Breast epithelium (tissue), 4 donors: ENCODE results near the gene MAP3K1. TPM values are rescaled to one million over a fixed set of nuclear protein-coding genes. Genes with fewer than 3 reads are reported as not detected.

Source experiments
- DNase-seq, 2 donors: peaks; one replicate each; pipeline ENCODE4 v3.0.0-alpha.2; 2019; ENCODE audit warnings: low spot score in 2 of 2
- H3K27ac ChIP-seq, 2 donors: fragments of 200-600 bp; sonication (generic) in 1 of 2; one replicate each; pipeline ENCODE4 v1.5.1; 2016 to 2019; ENCODE audit warnings: mild to moderate bottlenecking in 1 of 2
- H3K27me3 ChIP-seq, 2 donors: fragments of 200-600 bp; sonication (generic) in 1 of 2; one replicate each; pipeline versions ENCODE4 v1.5.1 to v1.6.0; 2017 to 2019; ENCODE audit warnings: control low read depth in 1 of 2, mild to moderate bottlenecking in 1 of 2
- H3K36me3 ChIP-seq: fragments of 200-600 bp; one replicate; pipeline ENCODE4 v1.5.1; 2019
- H3K4me1 ChIP-seq, 2 donors: fragments of 200-600 bp; sonication (generic); one replicate each; pipeline ENCODE4 v1.5.1; 2016 to 2019; ENCODE audit warnings: control low read depth in 1 of 2
- H3K4me3 ChIP-seq, 3 donors: fragments of 200-600 bp; sonication (generic); 1 replicate in 2 of 3; 2 replicates in 1 of 3; pipeline ENCODE4 v1.5.1; 2016 to 2019; ENCODE audit warnings: mild to moderate bottlenecking in 3 of 3, moderate library complexity in 2 of 3
- H3K9me3 ChIP-seq, 2 donors: fragments of 200-600 bp; sonication (generic) in 1 of 2; one replicate each; pipeline ENCODE4 v1.5.1; 2016 to 2019; ENCODE audit warnings: control low read depth in 1 of 2
- POLR2A ChIP-seq: fragments of 450-650 bp; IDR thresholded peaks from one replicate; pipeline ENCODE4 v1.6.1; 2016; ENCODE audit warnings: antibody characterized with exemption, mild to moderate bottlenecking, moderate library complexity
- POLR2AphosphoS5 ChIP-seq, 3 donors: sonication (generic); formaldehyde crosslinking; IDR thresholded peaks; one replicate each; pipeline ENCODE4 v1.6.1; 2017; ENCODE audit warnings: antibody characterized with exemption in 3 of 3
- intact Hi-C: fragments of 100-400 bp; cut with DNase I; formaldehyde crosslinking; loops from one replicate; pipeline ENCODE4 v1.15.1; 2023; ENCODE audit warnings: low total_unique reads
- total RNA-seq, 3 donors: library from RNA; depleted of rRNA; stranded (reverse); fragments of >200 nt; gene quantifications; one replicate each; pipeline ENCODE4 v1.1.0, GENCODE V29; 2016
- TF ChIP-seq, protein P1 (sequence below), 3 donors: fragments of 450-650 bp; IDR thresholded peaks; one replicate each; pipeline ENCODE4 v1.5.1; 2016 to 2017; ENCODE audit warnings: antibody characterized with exemption in 3 of 3, mild to moderate bottlenecking in 3 of 3, moderate library complexity in 3 of 3

MAP3K1 gene
- total RNA-seq, 3 donors from 2014 or later: 14.9 to 138 (median 77.7) TPM

- Histone ChIP-seq H3K27ac (peak overlapping the region; percentile 71 to 75), H3K9me3 (no peaks in the 10 kb centered on the region), H3K4me3 (peak overlapping the region in 1 of 3 donors; percentile 43), H3K36me3 (no peaks in the 10 kb centered on the region), H3K27me3 (no peaks in the 10 kb centered on the region), H3K4me1 (peaks cover 0 to 8% of the 10 kb centered on the region in 2 donors)
- DNase-seq: no peak
- intact Hi-C loops: no loop called here
- no peak for TF ChIP-seq POLR2A
- no peak for TF ChIP-seq POLR2AphosphoS5 (IDR thresholded peaks at IDR 0.05)
- TF ChIP-seq, protein P1, sequence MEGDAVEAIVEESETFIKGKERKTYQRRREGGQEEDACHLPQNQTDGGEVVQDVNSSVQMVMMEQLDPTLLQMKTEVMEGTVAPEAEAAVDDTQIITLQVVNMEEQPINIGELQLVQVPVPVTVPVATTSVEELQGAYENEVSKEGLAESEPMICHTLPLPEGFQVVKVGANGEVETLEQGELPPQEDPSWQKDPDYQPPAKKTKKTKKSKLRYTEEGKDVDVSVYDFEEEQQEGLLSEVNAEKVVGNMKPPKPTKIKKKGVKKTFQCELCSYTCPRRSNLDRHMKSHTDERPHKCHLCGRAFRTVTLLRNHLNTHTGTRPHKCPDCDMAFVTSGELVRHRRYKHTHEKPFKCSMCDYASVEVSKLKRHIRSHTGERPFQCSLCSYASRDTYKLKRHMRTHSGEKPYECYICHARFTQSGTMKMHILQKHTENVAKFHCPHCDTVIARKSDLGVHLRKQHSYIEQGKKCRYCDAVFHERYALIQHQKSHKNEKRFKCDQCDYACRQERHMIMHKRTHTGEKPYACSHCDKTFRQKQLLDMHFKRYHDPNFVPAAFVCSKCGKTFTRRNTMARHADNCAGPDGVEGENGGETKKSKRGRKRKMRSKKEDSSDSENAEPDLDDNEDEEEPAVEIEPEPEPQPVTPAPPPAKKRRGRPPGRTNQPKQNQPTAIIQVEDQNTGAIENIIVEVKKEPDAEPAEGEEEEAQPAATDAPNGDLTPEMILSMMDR (IDR thresholded peaks at IDR 0.05): peak; percentile 27 to 72 (median 62)
These were observed 23.2 kb downstream of the MAP3K1 start for GRCh38 chr5:56838409-56839039.

DNA sequence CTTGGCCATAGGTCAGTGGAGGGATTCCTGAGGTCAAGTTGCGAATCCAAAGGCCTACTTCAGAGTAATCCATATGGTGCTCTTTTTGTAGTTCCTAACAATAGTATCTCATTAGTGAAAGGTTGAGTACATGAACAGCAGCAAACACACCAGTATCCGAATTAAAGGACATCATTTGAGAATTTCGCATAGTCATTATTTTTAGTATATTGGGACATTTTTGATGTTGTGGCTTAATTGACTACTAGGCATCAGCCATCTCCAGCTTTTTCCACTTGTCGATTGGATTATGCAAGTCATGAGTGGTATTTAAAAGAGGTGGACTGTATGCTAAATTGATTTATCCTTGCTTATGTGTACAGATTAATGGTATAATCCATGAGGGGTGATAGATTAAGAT, 23.7 kb downstream of the MAP3K1 start:
- Histone ChIP-seq H3K4me1 (peaks cover 0 to 8% of the 10 kb centered on the region in 2 donors), H3K27me3 (no peaks in the 10 kb centered on the region), H3K9me3 (no peaks in the 10 kb centered on the region), H3K27ac (peak overlapping the region; percentile 71 to 75), H3K36me3 (no peaks in the 10 kb centered on the region), H3K4me3 (no peak overlapping the region)
- no peak for DNase-seq
- no peak for TF ChIP-seq POLR2AphosphoS5 (IDR thresholded peaks at IDR 0.05)
- TF ChIP-seq POLR2A: no peak
- TF ChIP-seq, protein P1 (IDR thresholded peaks at IDR 0.05): no peak
- intact Hi-C loops: no loop called here

DNA sequence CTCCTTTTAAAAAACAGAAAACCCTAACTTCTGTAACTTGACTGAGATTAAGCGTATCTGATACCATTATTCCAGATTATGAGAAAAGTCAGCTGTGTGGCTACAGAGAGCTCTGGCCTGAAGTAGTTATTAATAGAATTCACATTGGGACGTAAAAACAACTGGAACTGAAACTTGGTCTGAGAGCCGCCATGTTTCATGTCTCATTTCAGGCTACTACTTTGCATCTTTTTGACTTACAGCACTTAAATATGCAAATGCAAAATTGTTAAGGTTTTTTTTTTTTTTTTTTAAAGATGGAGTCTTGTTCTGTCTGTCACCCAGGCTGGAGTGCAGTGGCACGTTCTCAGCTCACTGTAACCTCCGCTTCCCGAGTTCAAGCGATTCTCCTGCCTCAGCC, 25.2 kb downstream of the MAP3K1 start:
- H3K27me3 ChIP-seq: no peaks in the 10 kb centered on the region
- intact Hi-C loops: loop anchor here (10.0 kb wide), 1 partner anchor 576 kb away; no protein-coding TSS in a partner anchor

DNA sequence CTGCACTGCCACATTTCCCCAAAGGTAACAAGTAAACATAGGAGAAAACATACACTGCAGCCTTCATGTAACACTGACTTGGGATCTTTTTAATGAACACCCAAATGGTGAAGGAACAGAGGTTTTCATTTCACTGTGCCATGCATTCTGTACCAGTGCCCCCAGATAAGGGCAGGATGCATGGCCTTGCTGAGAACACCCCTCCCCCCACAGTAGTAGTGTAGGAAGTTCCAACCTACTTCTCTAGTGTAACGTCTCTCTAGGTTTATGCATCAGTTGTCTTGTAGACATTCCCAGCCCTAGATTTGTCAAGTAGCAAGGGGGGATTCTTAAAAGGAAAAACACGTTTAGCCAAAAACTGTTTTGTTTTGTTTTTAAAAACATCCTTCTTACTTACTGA, 29.9 kb downstream of the MAP3K1 start:
- Histone ChIP-seq H3K27me3 (no peaks in the 10 kb centered on the region), H3K9me3 (no peaks in the 10 kb centered on the region), H3K4me1 (peaks cover 0 to 7% of the 10 kb centered on the region in 2 donors), H3K27ac (no peak overlapping the region), H3K36me3 (no peaks in the 10 kb centered on the region), H3K4me3 (no peak overlapping the region)
- intact Hi-C loops: loop anchor here (10.0 kb wide), 1 partner anchor 580 kb away; no protein-coding TSS in a partner anchor
- TF ChIP-seq, protein P1 (IDR thresholded peaks at IDR 0.05): no peak
- no peak for TF ChIP-seq POLR2AphosphoS5 (IDR thresholded peaks at IDR 0.05)
- TF ChIP-seq POLR2A: no peak
- no peak for DNase-seq

More for the DNA sequence above, 25.2 kb downstream of the MAP3K1 start:
- no peaks in the 10 kb centered on the region for H3K9me3 ChIP-seq
- peaks cover 0 to 8% of the 10 kb centered on the region in 2 donors for H3K4me1 ChIP-seq
- H3K36me3 ChIP-seq: no peaks in the 10 kb centered on the region
- no peak for DNase-seq
- H3K4me3 ChIP-seq: no peak overlapping the region
- H3K27ac ChIP-seq: no peak overlapping the region
- no peak for TF ChIP-seq POLR2A
- TF ChIP-seq, protein P1 (IDR thresholded peaks at IDR 0.05): no peak
- TF ChIP-seq POLR2AphosphoS5 (IDR thresholded peaks at IDR 0.05): no peak

- Histone ChIP-seq H3K27me3 (no peaks in the 10 kb centered on the region), H3K4me3 (no peak overlapping the region), H3K4me1 (peaks cover 0 to 11% of the 10 kb centered on the region in 2 donors), H3K27ac (no peak overlapping the region), H3K9me3 (no peaks in the 10 kb centered on the region), H3K36me3 (no peaks in the 10 kb centered on the region)
- TF ChIP-seq POLR2A (no peak), POLR2AphosphoS5 (IDR thresholded peaks at IDR 0.05) (no peak)
- TF ChIP-seq, protein P1 (IDR thresholded peaks at IDR 0.05): no peak
- intact Hi-C loops: loop anchor here (10.0 kb wide), 1 partner anchor 581 kb away; no protein-coding TSS in a partner anchor
- DNase-seq: no peak
These were observed 30.6 kb downstream of the MAP3K1 start for GRCh38 chr5:56845904-56846480.
